ENCODE results near the gene TRMT11.
"Not testable (repeated sequence)": the region's sequence is repeated elsewhere in the genome, so short reads cannot be mapped to it uniquely, and the experiment has no call there.

TRMT11 gene

DNA sequence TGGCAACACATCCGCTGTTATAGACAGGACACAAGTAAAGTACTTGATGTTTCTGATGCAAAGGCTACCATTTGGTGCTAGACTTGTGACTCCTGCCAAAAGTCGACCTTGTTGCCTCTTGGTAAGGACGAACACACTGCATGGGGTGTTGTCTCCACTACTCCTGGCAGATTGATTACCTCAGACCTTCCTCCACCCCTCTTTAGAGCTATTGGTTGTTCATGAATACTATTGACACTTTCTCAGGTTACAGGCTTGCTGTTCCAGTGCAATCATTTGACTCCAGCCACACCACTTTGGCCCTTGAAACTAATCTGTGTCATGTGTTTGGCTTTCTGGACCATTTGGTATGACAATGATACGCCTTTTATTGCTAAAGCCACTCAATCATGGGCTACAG lies 62.3 kb downstream of the TRMT11 start:
- DNase-seq, result no peak

DNA sequence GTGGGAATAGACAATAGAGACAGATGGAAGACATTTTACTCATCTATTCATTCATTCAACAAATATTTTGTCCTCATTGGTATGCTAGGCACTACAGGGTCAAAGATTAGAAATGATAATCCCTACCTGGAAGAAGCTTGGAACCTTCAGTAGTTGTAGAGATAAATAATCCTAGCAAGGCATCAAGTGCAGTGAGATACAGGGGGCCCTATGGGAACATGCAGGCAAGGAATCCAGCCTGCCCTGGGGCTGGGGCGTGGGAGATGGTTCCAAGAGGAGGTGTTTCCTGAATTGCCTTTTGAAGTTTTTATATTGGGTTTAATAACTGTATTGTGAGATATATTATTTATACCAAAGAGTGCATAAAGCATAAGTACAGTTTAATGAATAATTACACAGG lies 64.5 kb downstream of the TRMT11 start:
- DNase-seq, result no peak

DNA sequence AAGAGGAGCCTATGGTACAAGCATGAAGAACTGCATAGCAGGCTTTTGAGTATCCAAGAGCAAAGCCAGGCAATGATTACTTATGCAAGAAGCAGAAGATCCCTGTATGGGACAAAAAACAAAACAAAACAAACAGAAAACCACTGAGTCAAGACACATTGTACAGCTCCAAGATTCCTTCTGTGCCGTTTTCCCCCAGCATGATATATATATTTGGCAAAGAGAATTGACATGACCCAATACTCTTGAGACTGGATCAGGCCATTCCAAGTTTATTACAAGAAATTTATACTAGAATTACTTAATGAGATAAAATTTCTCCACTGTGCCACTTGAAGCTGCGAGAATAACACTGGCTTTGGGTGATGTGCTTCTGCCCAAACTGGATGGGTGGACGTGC lies 65.5 kb downstream of the TRMT11 start:
- DNase-seq, result no peak

DNA sequence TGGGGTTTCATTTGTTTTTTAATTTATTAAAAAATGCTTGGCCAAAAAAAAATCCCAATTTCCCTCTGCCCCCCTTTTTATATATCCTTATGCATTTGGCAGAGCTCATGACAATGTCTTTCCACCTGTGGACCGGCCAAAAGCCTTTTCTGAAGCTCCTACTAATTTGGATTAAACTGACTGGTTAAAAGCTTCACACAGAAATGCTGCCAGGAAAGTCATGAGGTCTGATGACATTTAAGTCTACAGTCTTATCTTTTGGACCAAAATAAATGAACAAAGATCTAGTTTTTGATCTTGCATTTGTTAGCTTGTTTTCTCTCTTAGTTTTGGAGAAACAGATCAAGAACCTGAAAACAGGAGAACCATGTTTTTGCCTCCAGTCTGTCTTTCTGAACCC lies 66.1 kb downstream of the TRMT11 start:
- DNase-seq, result no peak

DNA sequence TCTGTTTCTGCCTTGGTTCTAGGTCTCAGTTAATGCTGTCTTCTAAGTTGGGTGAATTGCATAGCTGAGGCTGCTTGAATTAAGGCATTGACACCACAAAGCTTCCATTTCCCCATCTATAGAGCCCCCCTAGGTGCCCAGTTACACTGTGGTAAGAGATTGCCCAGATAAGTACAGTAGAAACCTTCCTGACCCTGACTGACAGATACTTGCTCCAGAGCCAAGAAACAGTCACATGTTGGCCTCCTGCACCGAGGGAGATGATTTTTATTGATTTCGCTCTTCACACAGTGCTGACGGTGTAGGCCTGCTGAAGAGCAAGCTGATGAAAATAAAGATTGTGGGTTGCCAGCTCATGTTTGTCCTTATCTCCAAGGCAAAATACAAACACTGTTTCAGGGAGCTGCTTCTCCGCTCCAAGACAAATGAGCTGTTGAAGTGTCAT lies 67.9 kb downstream of the TRMT11 start:
- DNase-seq, result no peak

DNA sequence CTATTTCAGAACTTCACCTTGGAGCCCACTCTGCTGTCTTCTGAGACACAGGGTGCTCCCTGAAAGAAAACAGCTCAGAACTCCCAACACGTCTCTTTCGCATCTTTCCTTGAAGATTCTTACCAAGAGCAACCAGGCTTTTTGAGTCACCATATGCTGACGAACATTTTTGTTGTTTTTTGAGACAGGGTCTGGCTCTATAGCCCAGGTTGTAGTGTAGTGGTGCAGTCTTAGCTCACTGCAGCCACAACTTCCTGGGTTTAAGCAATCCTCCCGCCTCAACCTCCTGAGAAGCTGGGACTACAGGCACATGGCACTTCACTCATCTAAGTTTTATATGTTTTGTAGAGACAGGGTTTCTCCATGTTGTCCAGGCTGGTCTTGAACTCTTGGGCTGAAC lies 68.5 kb downstream of the TRMT11 start:
- DNase-seq, result no peak

DNA sequence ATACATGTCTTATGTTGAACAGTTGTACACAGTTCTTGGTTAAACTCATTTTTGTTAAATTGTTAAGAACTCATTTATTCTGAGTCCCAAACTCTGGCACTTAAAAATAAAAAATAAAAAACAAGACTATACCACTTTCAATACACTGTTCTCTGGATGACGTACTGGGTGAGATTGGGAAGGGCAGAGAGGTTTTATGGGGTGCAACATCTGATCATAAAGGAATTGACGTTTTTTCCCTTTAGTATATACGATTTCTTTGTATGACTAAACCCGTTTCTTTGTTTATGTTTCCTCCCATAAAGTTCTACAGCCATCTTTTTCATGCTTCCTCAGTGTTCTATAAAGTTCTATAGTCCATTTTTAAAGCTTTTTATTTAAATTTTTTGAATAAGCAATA lies 69.1 kb downstream of the TRMT11 start:
- no peak for DNase-seq

DNA sequence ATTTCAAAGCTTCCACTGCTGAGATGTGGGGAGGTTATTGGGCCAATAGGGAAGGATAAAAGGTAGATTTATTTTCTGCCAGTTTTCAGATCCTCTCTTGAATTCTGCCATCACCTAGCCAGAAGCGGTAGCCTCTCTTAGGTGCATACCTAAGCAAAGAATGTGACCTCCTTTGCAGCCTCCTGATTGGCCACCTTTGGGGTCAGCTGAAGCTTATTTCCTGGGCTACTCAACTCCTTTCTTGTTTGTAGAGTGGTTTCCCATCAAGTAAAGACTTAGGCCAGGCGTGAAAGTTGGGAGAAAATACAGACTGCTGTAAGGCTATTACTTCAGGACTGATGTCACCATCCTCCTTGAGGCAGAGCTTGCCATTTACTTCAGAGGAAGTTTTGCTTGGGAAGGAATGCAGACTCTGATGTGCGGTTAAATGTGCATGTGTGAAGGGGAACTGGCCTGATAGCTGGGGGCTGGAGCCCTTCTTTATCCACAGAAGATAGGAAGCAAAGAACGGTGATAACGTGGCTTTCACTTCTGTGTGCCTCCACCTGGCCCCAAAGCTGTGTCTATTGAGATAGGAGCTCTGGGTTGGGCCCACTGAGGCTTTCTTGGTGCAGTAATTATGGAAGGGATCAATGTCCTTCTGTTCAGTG lies 70.1 kb downstream of the TRMT11 start:
- no peak for DNase-seq

DNA sequence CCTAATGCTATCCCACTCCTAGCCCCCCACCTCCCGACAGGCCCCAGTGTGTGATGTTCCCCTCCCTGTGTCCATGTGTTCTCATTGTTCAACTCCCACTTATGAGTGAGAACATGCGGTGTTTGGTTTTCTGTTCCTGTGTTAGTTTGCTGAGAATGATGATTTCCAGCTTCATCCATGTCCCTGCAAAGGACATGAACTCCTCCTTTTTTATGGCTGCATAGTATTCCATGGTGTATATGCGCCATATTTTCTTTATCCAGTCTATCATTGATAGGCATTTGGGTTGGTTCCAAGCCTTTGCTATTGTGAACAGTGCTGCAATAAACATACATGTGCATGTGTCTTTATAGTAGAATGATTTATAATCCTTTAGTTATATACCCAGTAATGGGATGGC lies 71.7 kb downstream of the TRMT11 start:
- not testable (repeated sequence) for DNase-seq

DNA sequence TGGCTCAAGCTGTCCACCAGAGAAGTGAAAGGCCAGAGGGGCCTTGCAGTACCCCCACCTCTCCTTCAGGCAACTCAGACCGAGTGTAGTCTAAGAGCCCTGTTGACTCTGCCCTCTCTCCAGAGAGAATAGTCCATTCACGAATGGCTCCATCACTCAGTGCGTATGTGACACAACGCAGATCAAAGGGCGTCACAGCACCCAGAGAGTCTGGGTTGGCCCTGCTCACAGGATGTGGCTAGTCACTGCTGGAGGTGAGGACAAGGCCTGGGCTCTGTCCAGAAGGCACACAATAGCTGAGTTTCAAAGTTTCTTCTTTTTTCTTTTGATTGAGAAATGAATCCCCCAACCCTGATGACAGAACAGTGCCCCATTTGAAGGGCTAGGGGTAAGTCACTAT lies 74.1 kb downstream of the TRMT11 start:
- DNase-seq, result no peak

DNA sequence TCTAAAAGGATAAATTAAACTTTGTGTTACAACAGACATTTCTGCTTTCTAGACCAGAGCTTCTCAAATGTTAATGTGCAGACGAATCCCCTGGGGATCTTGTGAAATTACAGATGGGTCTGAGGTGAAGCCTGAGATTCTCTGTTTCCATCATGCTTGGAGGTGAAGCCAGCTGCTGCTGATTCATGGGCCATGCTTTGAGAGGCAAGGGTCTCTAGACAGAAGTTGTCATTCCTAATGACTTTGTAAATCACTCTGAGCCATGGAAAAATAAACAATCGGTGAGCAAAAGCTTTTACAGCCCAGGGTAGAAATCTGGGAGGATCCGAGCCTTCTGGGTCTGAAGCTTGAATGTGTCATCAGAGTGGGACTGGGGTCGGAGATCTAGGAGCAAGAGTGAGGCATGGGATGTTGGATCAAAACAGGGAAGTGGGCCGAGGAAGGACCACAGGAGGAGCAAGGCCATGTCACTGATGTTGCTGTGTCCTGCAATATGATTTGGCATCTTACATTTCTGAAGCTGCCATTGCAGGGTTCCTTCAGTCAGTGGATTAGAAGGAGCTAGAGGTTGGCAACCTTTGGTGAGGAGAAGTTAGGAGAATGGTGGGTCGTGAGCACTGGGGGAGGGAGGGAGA lies 77.3 kb downstream of the TRMT11 start:
- DNase-seq, result no peak

DNA sequence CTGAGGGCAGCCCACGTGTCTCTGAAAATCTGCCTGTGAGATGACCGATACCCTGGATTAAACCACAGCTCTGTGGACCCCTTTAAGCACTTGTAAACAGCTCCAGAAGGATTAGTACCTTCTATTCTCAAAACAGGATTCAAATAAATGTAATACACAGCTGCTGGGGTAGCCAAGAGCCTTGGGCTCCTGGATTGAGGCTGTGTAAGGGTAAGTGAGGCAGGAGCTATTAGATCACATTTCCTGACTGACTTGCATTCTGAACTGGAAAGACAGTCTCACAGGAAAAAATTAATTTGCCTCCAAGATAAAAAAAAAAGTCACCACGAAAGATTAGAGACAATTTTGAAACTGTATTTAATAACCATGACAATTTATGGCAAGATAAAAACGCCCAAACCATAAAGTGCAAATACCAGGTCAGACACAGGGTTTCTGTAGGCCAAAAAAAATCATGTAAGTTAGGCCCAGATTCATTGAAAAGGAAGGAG lies 78.0 kb downstream of the TRMT11 start:
- no peak for DNase-seq

DNA sequence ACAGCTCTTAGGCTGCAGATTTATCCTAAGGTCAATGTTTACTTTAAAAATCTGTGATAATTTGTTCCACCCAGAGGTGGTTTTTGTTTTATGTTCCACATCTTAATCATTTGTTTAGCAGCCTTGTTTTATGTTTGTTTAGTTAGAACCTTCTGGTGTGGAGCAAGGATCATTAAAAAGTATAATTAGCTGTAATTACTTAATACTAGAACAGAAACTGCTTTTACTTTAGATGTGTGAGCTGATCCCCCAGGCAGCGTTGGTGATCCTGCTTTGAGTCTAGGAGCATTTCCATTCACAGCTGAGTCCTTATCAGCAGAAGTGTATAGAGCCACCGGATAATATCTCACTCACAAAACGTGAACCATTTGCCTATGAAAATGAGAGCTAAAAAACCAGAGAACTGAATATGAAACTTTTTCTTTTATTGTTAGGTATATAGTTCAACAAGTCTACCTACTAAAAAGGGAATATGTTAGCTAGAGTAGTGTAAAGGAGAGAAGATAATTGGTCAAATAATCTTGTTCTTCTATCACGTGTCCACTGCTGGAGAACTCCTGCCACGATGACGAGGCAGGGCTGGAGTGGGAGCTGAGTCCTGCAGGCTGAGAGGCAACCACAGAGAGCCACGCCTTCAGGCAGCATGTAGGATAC lies 78.5 kb downstream of the TRMT11 start:
- DNase-seq, result no peak

DNA sequence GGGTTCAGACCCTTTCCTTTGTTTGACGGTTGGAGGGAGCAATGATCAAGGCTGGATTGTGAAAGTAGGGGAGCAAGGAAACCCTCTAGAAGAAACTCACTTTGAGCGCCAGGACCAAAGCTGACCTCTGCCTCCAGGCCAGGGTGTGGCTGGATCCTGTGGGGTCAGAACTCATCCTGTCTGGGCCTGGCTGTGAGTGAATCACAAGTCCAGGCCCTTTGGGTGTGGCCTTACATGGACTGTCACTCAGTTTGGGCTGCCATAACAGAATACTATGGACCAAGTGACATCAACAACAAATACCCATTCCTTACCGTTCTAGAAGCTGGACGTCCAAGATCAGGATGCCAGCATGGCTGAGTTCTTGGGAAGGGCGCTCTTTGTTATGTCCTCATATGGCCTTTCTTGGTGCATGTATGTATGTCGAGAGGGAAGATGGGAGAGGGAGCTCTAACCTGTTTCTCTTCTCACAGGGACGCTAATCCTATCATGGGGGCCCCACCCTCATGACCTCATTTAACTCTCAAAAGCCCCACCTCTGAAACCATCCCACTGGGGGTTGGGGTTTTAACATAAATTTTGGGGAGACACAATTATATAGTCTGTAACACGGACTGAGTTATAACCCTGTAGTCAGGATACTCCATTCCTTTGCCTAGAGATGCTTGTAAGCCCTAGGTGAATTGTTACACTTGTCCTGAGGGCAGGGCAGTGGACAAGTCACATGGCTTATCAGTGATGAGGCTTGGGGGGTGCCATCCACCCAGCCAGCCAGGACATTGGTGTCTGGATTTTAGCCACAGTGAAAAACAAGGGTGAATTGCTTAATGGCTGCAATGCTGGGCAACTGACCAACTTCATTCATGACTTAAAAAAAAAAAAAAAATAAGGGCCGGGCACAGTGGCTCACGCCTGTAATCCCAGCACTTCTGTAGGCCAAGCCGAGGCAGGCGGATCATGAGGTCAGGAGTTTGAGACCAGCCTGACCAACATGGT lies 80.0 kb downstream of the TRMT11 start:
- DNase-seq, result no peak

DNA sequence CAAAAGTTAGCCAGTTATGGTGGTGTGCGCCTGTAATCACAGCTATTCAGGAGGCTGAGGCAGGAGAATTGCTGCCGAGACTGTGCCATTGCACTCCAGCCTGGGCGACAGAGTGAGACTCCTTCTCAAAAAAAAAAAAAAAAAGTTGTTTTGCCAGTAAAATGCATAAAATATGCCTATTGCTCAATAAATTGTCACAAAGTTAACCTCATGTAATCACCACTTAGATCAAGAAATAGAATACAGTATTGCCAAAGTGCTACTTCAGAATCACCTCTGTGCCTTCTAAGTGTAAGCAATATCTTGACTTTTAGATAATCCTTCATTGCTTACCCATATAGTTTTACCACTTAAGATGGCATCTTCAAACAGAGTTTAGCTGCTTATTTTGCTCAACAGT lies 80.7 kb downstream of the TRMT11 start:
- no peak for DNase-seq

DNA sequence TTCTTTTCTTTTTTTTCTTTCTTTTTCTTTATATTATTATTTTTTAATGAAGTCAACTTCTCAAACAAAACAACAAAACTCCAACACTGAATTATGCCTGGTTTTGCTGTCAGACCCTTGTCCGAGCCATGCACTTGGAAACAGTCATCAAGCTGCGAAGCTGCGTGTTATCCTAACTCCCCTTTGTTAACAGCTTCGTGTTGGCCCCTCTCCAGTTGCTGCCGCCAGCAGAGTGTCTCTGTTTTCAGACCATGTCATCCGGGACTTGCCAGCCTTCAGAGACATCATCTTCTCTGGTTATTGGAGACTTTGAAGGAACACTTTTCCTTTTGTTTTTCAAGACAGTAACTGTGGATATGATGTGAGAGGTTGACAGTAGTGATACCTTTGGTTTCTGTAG lies 83.1 kb downstream of the TRMT11 start:
- DNase-seq, result no peak

DNA sequence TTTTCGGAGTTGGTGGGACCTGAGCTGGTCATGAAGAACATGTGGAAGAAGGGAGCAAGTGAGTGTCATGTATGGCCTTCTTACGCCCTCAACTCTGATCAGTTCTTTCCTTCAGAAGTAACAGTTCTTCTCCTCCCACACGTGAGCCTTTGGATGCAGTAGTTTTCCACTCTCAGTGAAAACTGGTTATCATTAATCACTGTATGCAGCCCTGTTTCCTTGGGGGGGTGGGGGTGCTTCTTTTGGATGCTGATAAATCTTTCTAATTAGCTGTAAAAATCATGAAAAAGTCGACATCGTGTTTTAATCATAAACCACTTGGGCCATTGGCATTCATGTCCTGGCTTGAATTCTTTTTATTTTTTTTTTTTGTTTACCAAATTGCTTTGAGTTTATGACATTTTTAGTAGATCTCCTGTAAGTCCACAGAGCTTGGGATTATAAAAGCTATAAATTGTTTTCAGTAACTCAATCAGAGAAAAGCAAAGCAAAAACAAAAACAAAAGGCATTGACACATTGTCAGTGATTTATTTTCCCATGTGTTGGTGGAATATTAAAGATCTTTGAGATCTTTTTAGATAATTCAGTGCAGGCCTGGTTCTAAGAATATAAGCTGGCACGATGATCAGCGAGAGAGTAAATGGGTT lies 84.8 kb downstream of the TRMT11 start:
- DNase-seq, result no peak

DNA sequence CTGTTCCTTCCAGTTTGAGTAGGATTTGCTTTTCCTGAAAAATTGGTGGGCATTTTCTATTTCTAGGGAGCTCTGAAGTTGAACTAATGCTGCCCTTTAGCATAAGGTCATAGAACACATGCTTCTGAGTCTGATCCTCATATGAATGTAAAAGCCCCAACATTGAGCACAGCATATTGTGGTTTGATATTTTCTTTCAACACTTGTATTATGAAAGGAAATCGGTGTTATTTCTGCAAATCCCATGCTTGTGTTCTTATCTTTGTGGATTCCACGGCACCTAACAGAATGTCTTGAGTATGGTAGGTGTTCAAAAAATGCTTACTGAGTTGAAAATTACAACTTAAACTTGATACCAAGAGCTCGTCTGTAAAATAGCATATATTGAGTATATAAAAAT lies 85.8 kb downstream of the TRMT11 start:
- no peak for DNase-seq

DNA sequence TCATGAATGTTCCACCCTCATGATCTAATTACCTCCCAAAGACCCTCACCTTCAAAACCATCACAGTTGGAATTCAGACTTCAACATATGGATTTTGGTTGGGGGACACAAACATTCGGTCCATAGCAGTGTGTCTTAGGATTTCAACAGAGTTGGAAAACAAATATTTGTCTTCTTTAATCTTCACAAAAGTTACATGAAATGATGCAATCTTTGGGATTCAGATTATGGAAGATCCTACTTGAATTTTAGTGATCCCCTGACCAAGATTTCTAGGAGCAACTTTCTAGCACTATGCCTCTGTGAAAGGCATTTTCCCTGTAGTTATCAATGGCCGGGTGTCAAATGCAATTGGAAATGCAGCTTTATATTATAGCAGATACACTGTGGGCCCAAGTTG lies 86.5 kb downstream of the TRMT11 start:
- no peak for DNase-seq

DNA sequence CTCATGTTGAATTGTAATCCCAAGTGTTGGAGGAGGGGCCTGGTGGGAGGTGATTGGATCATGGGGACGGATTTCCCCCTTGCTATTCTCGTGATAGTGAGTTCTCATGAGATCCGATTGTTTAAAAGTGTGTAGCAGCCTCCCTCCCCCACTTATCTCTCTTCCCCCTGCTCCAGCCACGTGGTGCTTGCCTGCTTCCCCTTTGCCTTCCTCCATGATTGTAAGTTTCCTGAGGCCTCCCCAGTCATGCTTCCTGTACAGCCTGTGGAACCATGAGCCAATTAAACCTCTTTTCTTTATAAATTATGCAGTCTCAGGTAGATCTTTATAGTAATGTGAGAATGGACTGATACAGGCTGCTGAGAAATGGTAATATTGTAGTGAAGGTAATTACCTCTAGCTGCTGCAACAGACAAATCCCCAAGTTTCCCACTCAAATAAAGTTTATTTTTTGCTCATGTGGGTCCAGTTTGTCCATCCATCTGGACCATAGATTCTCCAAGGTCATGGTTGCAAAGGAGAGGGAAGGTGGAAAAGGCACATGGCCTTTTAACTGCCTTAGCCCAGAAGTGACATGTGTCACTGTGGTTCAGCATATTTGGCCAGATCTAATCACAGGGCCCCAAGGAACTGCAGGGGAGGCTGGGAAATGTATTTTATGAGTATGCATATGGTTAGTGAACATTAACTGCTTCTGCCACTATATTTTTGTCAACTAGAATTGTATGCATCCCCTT lies 89.2 kb downstream of the TRMT11 start:
- no peak for DNase-seq

DNA sequence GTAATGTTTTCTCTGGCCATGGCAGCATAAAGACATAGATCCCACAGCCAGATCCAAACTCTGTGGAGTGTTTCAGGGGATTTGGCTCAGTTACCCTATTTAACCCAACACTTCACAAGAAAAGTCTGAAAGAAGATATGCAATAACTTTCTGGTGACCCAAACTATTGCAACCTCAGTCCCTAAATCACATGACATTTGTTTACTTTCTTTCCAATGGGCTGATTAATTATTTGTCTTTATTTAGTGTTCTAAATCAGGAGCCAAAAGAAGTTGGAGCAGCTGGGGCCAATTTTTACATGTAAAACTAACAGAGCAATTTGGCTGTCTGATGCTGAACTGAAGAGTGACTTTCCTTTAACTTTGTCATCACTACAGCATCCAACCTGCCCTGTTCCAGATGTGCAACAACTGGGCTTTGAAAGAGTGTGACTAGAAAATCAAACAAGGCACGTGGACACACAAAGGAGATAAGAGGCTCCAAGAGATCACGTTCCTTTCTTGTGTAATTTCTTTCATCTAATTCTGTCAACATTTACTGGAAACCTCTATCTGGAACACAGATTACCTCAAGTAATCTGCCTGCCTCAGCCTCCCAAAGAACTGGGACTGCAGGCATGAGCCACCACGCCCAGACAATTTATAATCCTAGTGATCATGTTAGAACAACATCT lies 90.8 kb downstream of the TRMT11 start:
- DNase-seq, result no peak
